Left lung (tissue), 10 donors: Measurements from ENCODE around the gene SLC49A3. TPM values are rescaled to one million over a fixed set of nuclear protein-coding genes. Genes with fewer than 3 reads are reported as not detected.
A peak's percentile ranks its signal among the peaks of the same experiment; 100 is the strongest.

Experiments
- ATAC-seq: fragments of 200-7000 bp; cut with Tn5 transposase; one replicate; pipeline ENCODE4 v1.9.1; 2020; ENCODE audit warnings: moderate library complexity
- DNase-seq, 4 donors: peaks; one replicate each; pipeline ENCODE4 v3.0.0-alpha.2; 2013 to 2020
- H3K27ac ChIP-seq, 2 donors: fragments of 200-600 bp; sonication (generic) in 1 of 2; one replicate each; pipeline versions ENCODE4 v1.5.0 to v1.8.0; 2020 to 2021
- H3K27me3 ChIP-seq, 2 donors: fragments of 200-600 bp; sonication (generic) in 1 of 2; one replicate each; pipeline versions ENCODE4 v1.5.0 to v1.8.0; 2020 to 2021
- H3K36me3 ChIP-seq, 2 donors: fragments of 200-600 bp; sonication (generic) in 1 of 2; one replicate each; pipeline versions ENCODE4 v1.5.0 to v1.8.0; 2020 to 2021
- H3K4me1 ChIP-seq, 2 donors: fragments of 200-600 bp; one replicate each; pipeline ENCODE4 v1.8.0; 2021
- H3K4me3 ChIP-seq, 2 donors: fragments of 200-600 bp; sonication (generic) in 1 of 2; one replicate each; pipeline versions ENCODE4 v1.5.0 to v1.8.0; 2020 to 2021; ENCODE audit warnings: mild to moderate bottlenecking in 1 of 2
- H3K9me3 ChIP-seq, 2 donors: fragments of 200-600 bp; sonication (generic) in 1 of 2; one replicate each; pipeline versions ENCODE4 v1.5.0 to v1.8.0; 2020 to 2021
- intact Hi-C, 2 donors: fragments of 100-400 bp; cut with DNase I; formaldehyde crosslinking; loops; one replicate each; pipeline versions ENCODE4 v1.11.2 to v1.14.2; 2022
- polyA plus RNA-seq, 6 donors: library from polyadenylated mRNA; unstranded; fragments of 120-200 nt; gene quantifications; one replicate each; pipeline ENCODE4 v1.2.1, GENCODE V29; 2013; ENCODE audit not compliant: insufficient read length in 6 of 6
- total RNA-seq, 2 donors: library from RNA; stranded (reverse); fragmentation: NEBNext Ultra II Directional; extraction: Animal tissue kit (Norgen Biotek cat#: 25700); gene quantifications; one replicate each; pipeline ENCODE4 v1.2.1, GENCODE V29; 2021
- TF ChIP-seq, protein P1 (sequence below), 2 donors: fragments of 200-600 bp; sonication (generic) in 1 of 2; IDR thresholded peaks; one replicate each; pipeline versions ENCODE4 v1.5.0 to v1.8.0; 2021; ENCODE audit warnings: antibody characterized with exemption in 2 of 2
- donor health status: DM: no; HTN: yes; CAD: no.
- donor health status: DM: no; HTN: no; CAD: no.

The SLC49A3 gene
- total and polyA plus RNA-seq, 8 donors, result 7.4 to 27.5 (median 8.8) TPM

DNA sequence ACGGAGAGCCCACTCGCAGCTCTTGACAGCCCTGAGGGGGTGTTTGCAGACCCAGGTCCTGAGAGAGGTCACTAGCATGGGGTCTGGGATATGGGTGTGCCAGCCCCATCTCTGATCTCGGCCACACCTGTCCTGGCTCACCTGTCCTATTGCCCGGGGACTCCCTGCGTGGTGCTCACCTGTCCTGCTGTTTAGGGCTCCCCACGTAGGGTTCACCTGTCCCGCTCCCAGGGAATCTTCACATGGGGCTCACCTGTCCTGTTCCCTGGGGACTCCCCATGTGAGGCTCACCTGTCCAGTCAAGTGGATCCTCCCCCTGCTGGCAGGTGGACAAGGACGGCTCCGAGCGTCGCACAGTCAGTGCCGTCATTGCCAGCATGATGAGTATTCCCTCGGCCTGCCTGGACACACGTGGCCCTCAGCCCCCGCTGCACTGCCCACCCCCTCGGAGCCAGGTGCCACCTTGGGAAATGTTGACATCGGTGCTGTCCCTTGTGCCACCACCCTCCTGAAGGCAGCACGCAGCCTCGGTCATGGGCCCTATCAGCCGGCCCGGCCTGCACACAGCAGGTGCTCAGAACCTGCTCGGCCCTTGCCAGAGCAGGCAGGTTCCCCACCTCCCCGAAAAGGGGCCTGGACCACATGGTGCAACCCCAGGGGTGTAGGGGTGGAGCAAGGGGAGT lies 6.3 kb downstream of the SLC49A3 start:
- DNase-seq (peak in 1 of 4 donors; percentile 73), ATAC-seq (no peak)
- no peaks in the 10 kb centered on the region for H3K9me3 ChIP-seq
- H3K36me3 ChIP-seq, result peaks cover 0 to 5% of the 10 kb centered on the region in 2 donors
- intact Hi-C loops, result no loop called here
- no peaks in the 10 kb centered on the region for H3K27me3 ChIP-seq
- peaks cover 17 to 36% of the 10 kb centered on the region in 2 donors for H3K4me1 ChIP-seq
- H3K27ac ChIP-seq, result no peak overlapping the region
- H3K4me3 ChIP-seq, result no peak overlapping the region
- TF ChIP-seq, protein P1, sequence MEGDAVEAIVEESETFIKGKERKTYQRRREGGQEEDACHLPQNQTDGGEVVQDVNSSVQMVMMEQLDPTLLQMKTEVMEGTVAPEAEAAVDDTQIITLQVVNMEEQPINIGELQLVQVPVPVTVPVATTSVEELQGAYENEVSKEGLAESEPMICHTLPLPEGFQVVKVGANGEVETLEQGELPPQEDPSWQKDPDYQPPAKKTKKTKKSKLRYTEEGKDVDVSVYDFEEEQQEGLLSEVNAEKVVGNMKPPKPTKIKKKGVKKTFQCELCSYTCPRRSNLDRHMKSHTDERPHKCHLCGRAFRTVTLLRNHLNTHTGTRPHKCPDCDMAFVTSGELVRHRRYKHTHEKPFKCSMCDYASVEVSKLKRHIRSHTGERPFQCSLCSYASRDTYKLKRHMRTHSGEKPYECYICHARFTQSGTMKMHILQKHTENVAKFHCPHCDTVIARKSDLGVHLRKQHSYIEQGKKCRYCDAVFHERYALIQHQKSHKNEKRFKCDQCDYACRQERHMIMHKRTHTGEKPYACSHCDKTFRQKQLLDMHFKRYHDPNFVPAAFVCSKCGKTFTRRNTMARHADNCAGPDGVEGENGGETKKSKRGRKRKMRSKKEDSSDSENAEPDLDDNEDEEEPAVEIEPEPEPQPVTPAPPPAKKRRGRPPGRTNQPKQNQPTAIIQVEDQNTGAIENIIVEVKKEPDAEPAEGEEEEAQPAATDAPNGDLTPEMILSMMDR (IDR thresholded peaks at IDR 0.05), result no peak

DNA sequence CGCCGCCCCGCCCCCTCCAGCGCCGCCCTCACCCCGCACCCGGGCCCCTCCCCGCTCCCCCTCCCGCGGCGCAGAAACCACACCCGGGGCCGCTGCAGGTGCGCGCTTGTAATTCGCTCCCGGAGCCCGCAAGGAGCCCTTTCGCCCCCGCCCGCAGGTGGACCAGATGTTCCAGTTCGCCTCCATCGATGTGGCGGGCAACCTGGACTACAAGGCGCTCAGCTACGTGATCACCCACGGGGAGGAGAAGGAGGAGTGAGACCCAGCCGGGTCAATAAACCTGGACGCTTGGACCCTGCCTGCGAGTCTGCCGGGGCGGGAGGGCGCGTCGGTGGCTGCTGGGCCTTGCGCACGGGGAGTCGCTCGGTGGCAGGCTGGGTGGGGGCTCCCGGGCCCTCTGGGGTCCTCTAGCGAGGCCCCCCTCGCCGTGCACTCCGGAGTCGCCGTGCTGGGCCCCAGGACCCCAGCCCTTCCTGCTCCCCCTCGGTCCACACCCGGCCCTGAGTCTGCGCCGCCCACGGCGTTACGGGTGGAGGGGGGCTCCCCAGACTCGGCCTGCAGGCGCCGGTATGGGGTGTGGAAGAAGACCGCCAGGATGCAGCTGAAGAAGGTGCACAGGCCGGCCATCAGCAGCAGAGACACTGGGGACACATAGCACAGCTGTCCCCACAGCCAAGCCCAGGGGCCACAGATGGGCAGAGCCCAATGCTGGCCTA lies 7.1 kb downstream of the SLC49A3 start:
- intact Hi-C loops, result no loop called here
- Histone ChIP-seq H3K36me3 (peaks cover 0 to 5% of the 10 kb centered on the region in 2 donors), H3K9me3 (no peaks in the 10 kb centered on the region), H3K4me1 (peaks cover 10 to 28% of the 10 kb centered on the region in 2 donors), H3K27me3 (no peaks in the 10 kb centered on the region), H3K27ac (no peak overlapping the region), H3K4me3 (no peak overlapping the region)
- DNase-seq, result peak in 1 of 4 donors; percentile 88
- peak; percentile 4 for ATAC-seq
- TF ChIP-seq, protein P1 (IDR thresholded peaks at IDR 0.05), result no peak

DNA sequence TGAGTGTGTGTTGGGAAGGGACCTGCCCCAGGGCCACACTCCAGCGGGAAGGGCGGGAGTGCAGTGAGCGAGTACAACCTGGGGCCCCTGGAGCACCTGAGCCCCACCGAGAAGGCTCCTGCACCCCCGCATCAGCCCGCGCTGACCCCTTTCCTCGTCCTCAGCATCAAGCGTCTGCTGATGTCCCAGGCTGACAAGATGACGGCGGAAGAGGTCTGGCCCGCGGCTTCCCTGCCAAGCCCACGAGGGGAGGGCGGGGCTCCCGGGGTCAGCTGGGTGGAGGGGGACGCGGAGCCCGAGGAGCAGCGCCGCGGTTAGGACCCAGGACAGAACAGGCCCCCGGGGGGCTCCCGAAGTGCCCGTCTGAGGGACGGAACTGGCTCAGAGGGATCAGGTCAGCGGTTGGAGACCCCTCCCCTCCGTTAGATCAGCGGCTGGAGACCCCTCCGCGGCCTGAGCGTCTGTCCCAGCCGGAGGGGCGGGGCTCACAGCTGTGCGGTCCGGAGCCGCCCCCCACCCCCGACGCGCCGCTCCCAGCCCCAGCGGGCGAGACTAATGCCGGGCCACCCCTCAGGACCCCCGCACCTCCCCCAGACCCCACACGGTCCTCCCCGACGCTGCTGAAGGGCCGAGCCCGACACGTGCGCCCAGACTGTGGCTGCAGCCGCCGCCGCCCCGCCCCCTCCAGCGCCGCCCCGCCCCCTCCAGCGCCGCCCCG lies 7.9 kb downstream of the SLC49A3 start:
- peaks cover 0 to 5% of the 10 kb centered on the region in 2 donors for H3K36me3 ChIP-seq
- H3K27me3 ChIP-seq, result no peaks in the 10 kb centered on the region
- intact Hi-C loops, result no loop called here
- ATAC-seq (peak; percentile 43), DNase-seq (peak in 3 of 4 donors; percentile 62 to 89 (median 69))
- H3K4me1 ChIP-seq, result peaks cover 7 to 25% of the 10 kb centered on the region in 2 donors
- peak overlapping the region in 1 of 2 donors; percentile 33 for H3K27ac ChIP-seq
- peak overlapping the region; percentile 27 to 48 for H3K4me3 ChIP-seq
- no peaks in the 10 kb centered on the region for H3K9me3 ChIP-seq
- TF ChIP-seq, protein P1 (IDR thresholded peaks at IDR 0.05), result no peak

DNA sequence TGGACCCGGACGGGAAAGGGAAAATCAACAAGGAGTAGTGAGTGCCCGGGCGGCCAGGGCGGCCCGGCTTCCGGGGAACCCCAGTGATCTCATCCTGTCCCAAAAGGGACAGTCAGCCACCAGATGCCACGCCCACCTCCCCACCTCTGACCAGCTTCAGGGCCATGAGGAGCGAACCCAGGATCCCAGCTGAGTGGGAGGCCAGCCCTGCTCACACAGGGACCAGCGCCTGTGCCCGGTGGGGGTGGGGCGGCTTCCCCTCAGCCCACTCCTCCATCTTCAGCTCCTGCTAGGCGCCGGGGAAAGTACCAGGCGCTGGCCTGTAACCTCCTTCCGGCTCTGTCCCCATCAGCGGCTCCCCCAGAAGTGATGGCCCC lies 8.4 kb downstream of the SLC49A3 start:
- H3K4me3 ChIP-seq, result peak overlapping the region; percentile 27 to 48

More for the DNA sequence above, 8.4 kb downstream of the SLC49A3 start:
- intact Hi-C loops, result no loop called here
- ATAC-seq (peak; percentile 2), DNase-seq (peak in 1 of 4 donors; percentile 83)
- no peaks in the 10 kb centered on the region for H3K27me3 ChIP-seq
- no peaks in the 10 kb centered on the region for H3K9me3 ChIP-seq
- no peaks in the 10 kb centered on the region for H3K36me3 ChIP-seq
- H3K4me1 ChIP-seq, result peaks cover 7 to 30% of the 10 kb centered on the region in 2 donors
- TF ChIP-seq, protein P1 (IDR thresholded peaks at IDR 0.05), result no peak
- H3K27ac ChIP-seq, result peak overlapping the region in 1 of 2 donors; percentile 33
